Nephron progenitor cell (in vitro differentiated cells): ENCODE data around the gene PITPNC1.
A peak's percentile ranks its signal among the peaks of the same experiment; 100 is the strongest.
"Not testable (repeated sequence)": the region's sequence is repeated elsewhere in the genome, so short reads cannot be mapped to it uniquely, and the experiment has no call there.

Source experiments
- DNase-seq: peaks from one replicate; pipeline ENCODE4 v3.0.0; 2021
- H3K27ac Mint-ChIP-seq: 2 replicates; pipeline ENCODE4 v1.8.0; 2021; ENCODE audit warnings: mild to moderate bottlenecking, moderate library complexity, mixed read lengths
- H3K27me3 Mint-ChIP-seq: 2 replicates; pipeline ENCODE4 v1.8.0; 2021; ENCODE audit warnings: mild to moderate bottlenecking, low read depth, mixed read lengths; ENCODE audit not compliant: poor library complexity
- H3K36me3 Mint-ChIP-seq: 2 replicates; pipeline ENCODE4 v1.8.0; 2021; ENCODE audit warnings: low read depth, mixed read lengths
- H3K4me1 Mint-ChIP-seq: 2 replicates; pipeline ENCODE4 v1.8.0; 2021; ENCODE audit warnings: mixed read lengths
- H3K4me3 Mint-ChIP-seq: 2 replicates; pipeline ENCODE4 v1.8.0; 2021; ENCODE audit warnings: mild to moderate bottlenecking, moderate library complexity, mixed read lengths
- H3K9me3 Mint-ChIP-seq: 2 replicates; pipeline ENCODE4 v1.8.0; 2021; ENCODE audit warnings: mild to moderate bottlenecking, moderate library complexity, mixed read lengths
- CTCF ChIP-seq: fragments of 200-600 bp; sonication (generic); IDR thresholded peaks from 2 replicates; pipeline ENCODE4 v1.5.0; 2021; ENCODE audit warnings: antibody characterized with exemption

The PITPNC1 gene

GRCh38 chr17:67470163-67470562 is 93.1 kb downstream of the PITPNC1 start:
- no peak for TF ChIP-seq CTCF
- peaks cover 7% of the 10 kb centered on the region for H3K36me3 Mint-ChIP-seq
- no peak for DNase-seq
- H3K4me1 Mint-ChIP-seq = peaks cover 46% of the 10 kb centered on the region
- H3K27me3 Mint-ChIP-seq = peaks cover 7% of the 10 kb centered on the region
- H3K27ac Mint-ChIP-seq = no peak overlapping the region
- H3K4me3 Mint-ChIP-seq = no peak overlapping the region
- peaks cover 16% of the 10 kb centered on the region for H3K9me3 Mint-ChIP-seq

GRCh38 chr17:67471118-67471517 is 94.0 kb downstream of the PITPNC1 start:
- no peak for TF ChIP-seq CTCF
- Mint-ChIP-seq H3K36me3 (peaks cover 7% of the 10 kb centered on the region), H3K27ac (no peak overlapping the region), H3K4me1 (peaks cover 53% of the 10 kb centered on the region), H3K9me3 (peaks cover 16% of the 10 kb centered on the region), H3K27me3 (peaks cover 3% of the 10 kb centered on the region), H3K4me3 (no peak overlapping the region)
- no peak for DNase-seq

- peaks cover 44% of the 10 kb centered on the region for H3K4me1 Mint-ChIP-seq
- H3K27ac Mint-ChIP-seq, H3K4me3 Mint-ChIP-seq, H3K36me3 Mint-ChIP-seq, H3K27me3 Mint-ChIP-seq, DNase-seq: not testable (repeated sequence)
- peaks cover 16% of the 10 kb centered on the region for H3K9me3 Mint-ChIP-seq
Measured at GRCh38 chr17:67472606-67473005, 95.5 kb downstream of the PITPNC1 start.

GRCh38 chr17:67474081-67474661 is 97.1 kb downstream of the PITPNC1 start:
- no peak overlapping the region for H3K27ac Mint-ChIP-seq

GRCh38 chr17:67475161-67475937 is 98.3 kb downstream of the PITPNC1 start:
- peak; percentile 61 for TF ChIP-seq CTCF
- Mint-ChIP-seq H3K27me3 (no peaks in the 10 kb centered on the region), H3K27ac (no peak overlapping the region), H3K4me1 (peaks cover 52% of the 10 kb centered on the region), H3K9me3 (peaks cover 11% of the 10 kb centered on the region), H3K4me3 (no peak overlapping the region), H3K36me3 (peaks cover 7% of the 10 kb centered on the region)
- peak; percentile 65 for DNase-seq

More at GRCh38 chr17:67474081-67474661, 97.1 kb downstream of the PITPNC1 start:
- Mint-ChIP-seq H3K27me3 (no peaks in the 10 kb centered on the region), H3K4me3 (no peak overlapping the region), H3K9me3 (peaks cover 16% of the 10 kb centered on the region), H3K36me3 (peaks cover 7% of the 10 kb centered on the region), H3K4me1 (peaks cover 47% of the 10 kb centered on the region)
- no peak for TF ChIP-seq CTCF
- DNase-seq = no peak

- no peak overlapping the region for H3K4me3 Mint-ChIP-seq
- peaks cover 3% of the 10 kb centered on the region for H3K9me3 Mint-ChIP-seq
- TF ChIP-seq CTCF = no peak
- H3K27ac Mint-ChIP-seq = no peak overlapping the region
- H3K4me1 Mint-ChIP-seq = peaks cover 58% of the 10 kb centered on the region
- H3K27me3 Mint-ChIP-seq = peaks cover 4% of the 10 kb centered on the region
- no peak for DNase-seq
- H3K36me3 Mint-ChIP-seq = peaks cover 2% of the 10 kb centered on the region
Measured at GRCh38 chr17:67476787-67477335, 99.8 kb downstream of the PITPNC1 start.
